PC-3 (cell line): ENCODE measurements around the gene BCL2L11. TPM values are rescaled to one million over a fixed set of nuclear protein-coding genes. Genes with fewer than 3 reads are reported as not detected.

Experiments
- ATAC-seq: fragments of 200-7000 bp; cut with Tn5 transposase; 2 replicates; pipeline ENCODE4 v1.9.1; 2020; ENCODE audit warnings: mild to moderate bottlenecking, moderate library complexity
- BruUV-seq: library from RNA; stranded (reverse); fragments of 400-500 nt; replicated peaks from 2 replicates; lab custom pipeline; 2021; lab: Mats Ljungman, UMichigan
- CTCF ChIA-PET: fragments of 300-600 bp; sonication (Branson Sonifier 250); formaldehyde crosslinking; loops from one replicate; lab custom pipeline; 2022; ENCODE audit warnings: antibody characterized with exemption; lab: Charles Lee
- POLR2A ChIA-PET: fragments of 300-600 bp; sonication (Branson Sonifier 250); formaldehyde crosslinking; loops from one replicate; lab custom pipeline; 2022; ENCODE audit warnings: antibody characterized with exemption; ENCODE audit not compliant: unreplicated experiment; lab: Charles Lee
- DNase-seq: peaks from one replicate; pipeline ENCODE4 v3.0.0-alpha.2; 2015
- H2AFZ ChIP-seq: fragments of 300-600 bp; sonication (generic); 2 replicates; pipeline ENCODE4 v1.6.0; 2016; ENCODE audit warnings: antibody characterized with exemption, low read length
- H3F3A ChIP-seq: fragments of 300-600 bp; sonication (generic); one replicate; pipeline ENCODE4 v1.6.0; 2017; ENCODE audit warnings: antibody characterized with exemption, low read length, control low read depth, mild to moderate bottlenecking; ENCODE audit not compliant: unreplicated experiment
- H3K27ac ChIP-seq: fragments of 300-600 bp; sonication (generic); 2 replicates; pipeline ENCODE4 v1.5.1; 2016; ENCODE audit warnings: mild to moderate bottlenecking, low read length
- H3K27me3 ChIP-seq: fragments of 300-600 bp; sonication (generic); 2 replicates; pipeline ENCODE4 v1.6.1; 2016; ENCODE audit warnings: low read length, mixed read lengths
- H3K36me3 ChIP-seq: fragments of 300-600 bp; sonication (generic); 2 replicates; pipeline ENCODE4 v1.6.1; 2016; ENCODE audit warnings: low read depth, mixed run types, low read length, mixed read lengths
- H3K4me1 ChIP-seq: fragments of 300-600 bp; sonication (generic); 2 replicates; pipeline ENCODE4 v1.5.1; 2016; ENCODE audit warnings: low read length; ENCODE audit not compliant: insufficient read depth
- H3K4me2 ChIP-seq: fragments of 300-600 bp; sonication (generic); 2 replicates; pipeline ENCODE4 v1.6.0; 2016; ENCODE audit warnings: low read length
- H3K4me3 ChIP-seq: fragments of 300-600 bp; sonication (generic); 2 replicates; pipeline ENCODE4 v1.5.1; 2016; ENCODE audit warnings: mild to moderate bottlenecking, low read length, mixed read lengths
- H3K79me2 ChIP-seq: fragments of 300-600 bp; sonication (generic); 2 replicates; pipeline ENCODE4 v1.6.1; 2017; ENCODE audit warnings: low read length, mixed read lengths
- H3K9ac ChIP-seq: fragments of 300-600 bp; sonication (generic); 2 replicates; pipeline ENCODE4 v1.6.0; 2016; ENCODE audit warnings: mild to moderate bottlenecking, low read length
- H3K9me2 ChIP-seq: fragments of 300-600 bp; sonication (generic); replicated peaks from 2 replicates; pipeline ENCODE4 v1.6.1; 2016; ENCODE audit warnings: mixed run types, low read length, mixed read lengths
- H3K9me3 ChIP-seq: fragments of 300-600 bp; sonication (generic); 2 replicates; pipeline ENCODE4 v1.6.1; 2016; ENCODE audit warnings: low read length, mixed read lengths
- H4K20me1 ChIP-seq: fragments of 300-600 bp; sonication (generic); 2 replicates; pipeline ENCODE4 v1.6.1; 2016; ENCODE audit warnings: low read length, mixed read lengths
- EZH2 ChIP-seq: fragments of 300-600 bp; sonication (generic); IDR thresholded peaks from one replicate; pipeline ENCODE4 v1.6.1; 2017; ENCODE audit warnings: antibody characterized with exemption, mild to moderate bottlenecking, low read length; ENCODE audit not compliant: unreplicated experiment
- EZH2phosphoT487 ChIP-seq: fragments of 300-600 bp; sonication (generic); IDR thresholded peaks from 2 replicates; pipeline ENCODE4 v1.6.1; 2018; ENCODE audit warnings: mild to moderate bottlenecking, antibody characterized with exemption, low read length, borderline replicate concordance
- intact Hi-C: fragments of 100-400 bp; cut with micrococcal nuclease; formaldehyde crosslinking; loops from 2 replicates; pipeline ENCODE4 v1.9.0; 2023
- total RNA-seq: library from RNA; depleted of rRNA; stranded (reverse); fragments of >200 nt; gene quantifications from 2 replicates; pipeline ENCODE4 v1.2.3, GENCODE V29; 2014
- TF ChIP-seq, protein P1 (sequence below): fragments of 300-600 bp; sonication (generic); conservative IDR thresholded peaks from 2 replicates; pipeline ENCODE4 v1.5.1; 2017; ENCODE audit warnings: antibody characterized with exemption, low read depth, mild to moderate bottlenecking, low read length

The BCL2L11 gene
- total RNA-seq, 1 experiment from 2014 or later = 11.3 TPM

DNA sequence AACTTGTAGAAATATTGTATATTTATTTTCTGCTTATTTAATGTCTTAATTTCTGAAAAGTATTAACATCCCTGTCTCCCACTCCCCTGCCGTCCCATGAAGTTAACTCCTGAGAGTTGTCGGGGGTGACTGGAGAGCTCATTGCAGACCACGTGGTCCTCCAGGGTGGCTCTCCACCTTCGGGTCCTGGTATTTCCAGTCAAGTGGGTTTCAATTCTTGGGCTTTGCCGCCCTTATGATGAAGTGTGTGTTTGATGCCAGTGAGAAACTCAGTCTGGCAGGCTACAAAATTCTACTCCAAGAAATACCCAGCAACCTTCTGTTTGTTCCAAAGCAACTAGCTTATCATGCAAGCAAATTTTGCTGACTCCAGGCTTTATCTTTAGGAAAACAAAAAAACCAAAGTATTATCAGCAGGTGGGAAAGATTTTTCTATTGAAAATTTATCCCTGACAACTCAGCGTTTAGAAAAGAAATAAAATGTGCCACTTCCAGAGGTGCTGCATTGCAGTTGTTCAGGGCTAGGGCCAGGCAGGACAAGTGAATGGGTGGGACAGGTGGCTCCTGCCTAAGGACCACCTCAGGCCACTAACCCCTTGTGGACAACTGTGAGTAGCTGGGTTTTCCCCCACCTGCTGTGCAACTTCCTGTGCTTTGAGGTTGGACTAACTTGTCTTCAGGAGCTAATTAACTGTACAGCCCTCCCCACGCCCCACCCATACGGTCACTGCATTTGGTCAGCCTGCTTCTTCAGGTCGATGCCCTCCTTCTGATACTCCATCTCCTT lies 46.6 kb downstream of the BCL2L11 start:
- BruUV-seq = no TSS peak
- H3K4me3 ChIP-seq = no peak overlapping the region
- DNase-seq = no peak
- H3K79me2 ChIP-seq = no peaks in the 10 kb centered on the region
- peak overlapping the region; percentile 69 for H3K4me2 ChIP-seq
- peaks cover 31% of the 10 kb centered on the region for H3K4me1 ChIP-seq
- ChIA-PET CTCF (interaction anchor here (0.6 kb wide), 1 partner anchor 29 kb away, joined by 3 read pairs; no protein-coding TSS in a partner anchor), POLR2A (interaction anchor here (0.6 kb wide), 1 partner anchor 139 kb away, joined by 3 read pairs; no protein-coding TSS in a partner anchor)
- peaks cover 21% of the 10 kb centered on the region; the same call in 1 of the 2 replicates for H3K36me3 ChIP-seq
- no peak overlapping the region for H2AFZ ChIP-seq
- intact Hi-C loops = no loop called here
- no peak for ATAC-seq
- H3K9me2 ChIP-seq = no peaks in the 10 kb centered on the region
- H3K27ac ChIP-seq = no peak overlapping the region
- H3F3A ChIP-seq = no peaks in the 10 kb centered on the region
- no peaks in the 10 kb centered on the region for H4K20me1 ChIP-seq
- H3K27me3 ChIP-seq = no peaks in the 10 kb centered on the region
- TF ChIP-seq, protein P1, sequence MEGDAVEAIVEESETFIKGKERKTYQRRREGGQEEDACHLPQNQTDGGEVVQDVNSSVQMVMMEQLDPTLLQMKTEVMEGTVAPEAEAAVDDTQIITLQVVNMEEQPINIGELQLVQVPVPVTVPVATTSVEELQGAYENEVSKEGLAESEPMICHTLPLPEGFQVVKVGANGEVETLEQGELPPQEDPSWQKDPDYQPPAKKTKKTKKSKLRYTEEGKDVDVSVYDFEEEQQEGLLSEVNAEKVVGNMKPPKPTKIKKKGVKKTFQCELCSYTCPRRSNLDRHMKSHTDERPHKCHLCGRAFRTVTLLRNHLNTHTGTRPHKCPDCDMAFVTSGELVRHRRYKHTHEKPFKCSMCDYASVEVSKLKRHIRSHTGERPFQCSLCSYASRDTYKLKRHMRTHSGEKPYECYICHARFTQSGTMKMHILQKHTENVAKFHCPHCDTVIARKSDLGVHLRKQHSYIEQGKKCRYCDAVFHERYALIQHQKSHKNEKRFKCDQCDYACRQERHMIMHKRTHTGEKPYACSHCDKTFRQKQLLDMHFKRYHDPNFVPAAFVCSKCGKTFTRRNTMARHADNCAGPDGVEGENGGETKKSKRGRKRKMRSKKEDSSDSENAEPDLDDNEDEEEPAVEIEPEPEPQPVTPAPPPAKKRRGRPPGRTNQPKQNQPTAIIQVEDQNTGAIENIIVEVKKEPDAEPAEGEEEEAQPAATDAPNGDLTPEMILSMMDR = no peak
- TF ChIP-seq EZH2phosphoT487 (no peak), EZH2 (no peak)
- no peak overlapping the region for H3K9ac ChIP-seq
- H3K9me3 ChIP-seq = no peaks in the 10 kb centered on the region

DNA sequence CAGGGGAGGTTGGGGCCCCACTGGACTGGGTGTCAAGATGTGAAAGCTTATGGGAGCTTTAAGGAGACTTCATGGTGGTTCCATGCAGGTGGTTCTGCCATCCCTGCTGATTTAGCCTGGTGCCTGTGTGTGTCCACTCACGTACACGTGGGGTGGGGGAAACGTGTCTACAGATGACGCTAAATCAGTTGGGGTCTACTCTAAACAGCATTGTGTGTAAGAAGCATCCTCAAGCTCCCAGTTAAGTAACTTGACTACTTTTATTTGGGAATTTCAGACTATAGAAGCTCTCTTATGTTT lies 47.1 kb downstream of the BCL2L11 start:
- intact Hi-C loops = no loop called here

More for the DNA sequence above, 47.1 kb downstream of the BCL2L11 start:
- Histone ChIP-seq H3K27ac (peak overlapping the region; percentile 43), H3F3A (no peaks in the 10 kb centered on the region), H3K79me2 (no peaks in the 10 kb centered on the region), H2AFZ (no peak overlapping the region), H3K4me1 (peaks cover 31% of the 10 kb centered on the region), H4K20me1 (no peaks in the 10 kb centered on the region), H3K36me3 (peaks cover 19% of the 10 kb centered on the region; the same call in 1 of the 2 replicates), H3K4me3 (no peak overlapping the region), H3K9ac (no peak overlapping the region), H3K9me3 (no peaks in the 10 kb centered on the region), H3K4me2 (peak overlapping the region; percentile 69), H3K27me3 (no peaks in the 10 kb centered on the region), H3K9me2 (no peaks in the 10 kb centered on the region)
- DNase-seq (no peak), ATAC-seq (no peak)
- TF ChIP-seq EZH2phosphoT487 (no peak), EZH2 (no peak)
- TF ChIP-seq, protein P1 = no peak
- CTCF ChIA-PET = interaction anchor here (0.6 kb wide), 1 partner anchor 29 kb away, joined by 3 read pairs; no protein-coding TSS in a partner anchor
- POLR2A ChIA-PET = interaction anchor here (0.5 to 1.0 kb wide), 4 partner anchors 35 to 1989 kb away, joined by 3 to 14 read pairs (median 4); partner anchors contain the start of gene BCL2L11
- BruUV-seq = no TSS peak
